ENCODE data around the gene TBC1D20. TPM values are rescaled to one million over a fixed set of nuclear protein-coding genes. Genes with fewer than 3 reads are reported as not detected.
"Not testable (repeated sequence)": the region's sequence is repeated elsewhere in the genome, so short reads cannot be mapped to it uniquely, and the experiment has no call there.

TBC1D20 gene
- total RNA-seq, 1 donor from 2014 or later = 12.6 TPM

DNA sequence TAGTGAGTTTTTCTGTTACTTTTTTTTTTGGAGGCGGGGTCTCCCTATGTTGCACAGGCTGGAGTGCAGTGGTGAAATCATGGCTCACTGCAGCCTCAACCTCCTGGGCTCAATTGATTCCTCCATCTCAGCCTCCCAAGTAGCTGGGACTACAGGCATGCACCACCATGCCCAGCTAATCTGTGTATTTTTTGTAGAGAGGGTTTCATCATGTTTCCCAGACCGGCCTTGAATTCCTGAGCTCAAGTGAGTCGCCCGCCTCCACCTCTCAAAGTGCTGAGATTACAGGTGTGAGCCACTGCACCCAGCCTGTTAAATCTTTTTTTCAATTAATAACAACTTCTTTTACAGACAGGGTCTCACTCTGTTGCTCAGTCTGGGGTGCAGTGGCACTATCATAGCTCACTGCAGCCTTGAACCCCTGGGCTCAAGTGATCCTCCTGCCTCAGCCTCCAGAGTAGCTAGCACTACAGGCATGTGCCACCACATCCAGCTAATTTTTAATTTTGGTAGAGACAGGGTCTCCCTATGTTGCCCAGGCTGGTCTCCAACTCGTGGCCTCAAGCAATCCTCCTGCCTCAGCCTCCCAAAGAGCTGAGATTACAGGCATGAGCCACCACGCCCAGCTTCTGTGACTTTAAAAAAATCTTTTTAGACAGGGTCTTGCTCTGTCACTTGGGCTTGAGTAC is 14.4 kb upstream of the TBC1D20 start:
- not testable (repeated sequence) for FAIRE-seq; DNase-seq (ENCODE audit: low spot score in 2 of 2)

DNA sequence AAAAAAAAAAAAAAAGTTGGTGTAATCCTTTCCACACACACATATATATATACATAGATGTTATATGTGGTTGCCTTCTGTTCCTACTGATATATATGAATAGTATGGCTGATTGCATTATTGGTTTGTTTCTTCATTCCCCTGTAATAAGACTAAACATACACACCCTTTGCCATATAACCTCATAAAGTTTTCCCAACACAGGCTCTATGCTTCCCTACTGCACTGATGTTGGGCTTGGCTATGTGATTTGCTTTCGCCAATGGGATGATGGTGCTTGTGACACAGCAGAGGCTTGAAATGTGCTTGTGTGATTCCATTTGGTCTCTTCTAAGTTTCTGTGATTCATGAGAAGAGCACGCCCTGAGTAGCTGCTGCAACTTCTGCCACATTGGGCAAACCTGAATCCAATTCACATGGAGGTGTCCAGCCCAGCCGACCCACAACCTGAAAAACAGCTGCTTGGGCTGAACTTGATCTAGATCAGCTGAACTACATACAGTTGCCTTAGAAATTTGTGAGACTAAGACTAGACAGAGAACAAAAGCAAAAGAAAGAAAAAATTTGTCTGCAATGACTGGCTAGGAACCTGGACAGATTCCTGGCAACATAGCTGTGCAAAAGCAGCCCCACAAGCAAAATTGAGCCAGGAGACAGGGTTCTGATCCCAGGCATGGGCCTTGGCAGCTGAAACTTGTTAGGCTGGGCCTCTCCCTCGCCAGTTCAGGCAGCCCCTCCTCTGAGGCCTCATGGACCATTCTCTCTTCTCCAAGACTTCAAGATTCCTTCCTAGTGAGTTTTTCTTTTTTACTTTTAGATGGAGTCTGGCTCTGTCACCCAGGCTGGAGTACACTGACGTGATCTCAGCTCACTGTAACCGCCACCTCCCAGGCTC is 13.4 kb upstream of the TBC1D20 start:
- DNase-seq (ENCODE audit: low spot score in 2 of 2) (no peak), FAIRE-seq (no peak)

DNA sequence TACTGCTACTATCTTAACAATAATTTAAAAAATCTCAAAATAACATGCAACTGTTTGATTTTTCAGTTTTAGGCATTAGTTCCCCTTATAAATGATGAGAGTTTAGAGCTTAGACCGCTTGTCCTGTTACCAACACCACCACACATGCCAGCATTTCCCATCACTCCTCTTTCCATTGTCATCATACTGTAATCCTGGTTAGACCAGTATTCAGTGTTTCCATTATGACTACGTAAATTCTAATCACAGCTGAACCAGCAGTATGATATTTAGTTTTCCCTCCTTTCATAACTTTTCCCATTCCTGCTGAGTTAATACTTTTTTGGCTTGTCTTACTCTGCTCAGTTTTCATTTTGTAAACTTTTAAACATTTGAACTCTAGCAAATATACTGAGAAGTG is 12.2 kb upstream of the TBC1D20 start:
- no peak for DNase-seq (ENCODE audit: low spot score in 2 of 2)
- FAIRE-seq = no peak

DNA sequence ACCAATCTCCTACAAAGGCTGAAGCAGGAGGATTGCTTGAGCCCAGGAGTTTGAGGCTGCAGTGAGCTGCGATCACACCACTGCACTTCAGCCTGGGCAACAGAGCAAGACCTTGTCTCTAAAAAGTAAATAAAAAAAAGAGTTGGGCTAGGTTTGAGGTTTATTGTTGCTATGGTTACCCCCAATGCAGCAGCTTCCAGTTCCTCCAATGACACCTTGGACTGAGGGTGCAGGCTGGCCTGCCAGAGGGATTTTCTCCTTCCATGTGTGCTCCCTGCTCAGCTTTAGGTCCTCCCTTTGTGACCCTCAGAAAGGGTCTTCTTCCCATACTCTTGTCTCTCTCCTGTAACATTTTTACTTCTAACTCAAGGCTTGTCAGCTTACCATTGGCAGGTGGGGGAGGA is 10.6 kb upstream of the TBC1D20 start:
- no peak for FAIRE-seq
- no peak for DNase-seq (ENCODE audit: low spot score in 2 of 2)

DNA sequence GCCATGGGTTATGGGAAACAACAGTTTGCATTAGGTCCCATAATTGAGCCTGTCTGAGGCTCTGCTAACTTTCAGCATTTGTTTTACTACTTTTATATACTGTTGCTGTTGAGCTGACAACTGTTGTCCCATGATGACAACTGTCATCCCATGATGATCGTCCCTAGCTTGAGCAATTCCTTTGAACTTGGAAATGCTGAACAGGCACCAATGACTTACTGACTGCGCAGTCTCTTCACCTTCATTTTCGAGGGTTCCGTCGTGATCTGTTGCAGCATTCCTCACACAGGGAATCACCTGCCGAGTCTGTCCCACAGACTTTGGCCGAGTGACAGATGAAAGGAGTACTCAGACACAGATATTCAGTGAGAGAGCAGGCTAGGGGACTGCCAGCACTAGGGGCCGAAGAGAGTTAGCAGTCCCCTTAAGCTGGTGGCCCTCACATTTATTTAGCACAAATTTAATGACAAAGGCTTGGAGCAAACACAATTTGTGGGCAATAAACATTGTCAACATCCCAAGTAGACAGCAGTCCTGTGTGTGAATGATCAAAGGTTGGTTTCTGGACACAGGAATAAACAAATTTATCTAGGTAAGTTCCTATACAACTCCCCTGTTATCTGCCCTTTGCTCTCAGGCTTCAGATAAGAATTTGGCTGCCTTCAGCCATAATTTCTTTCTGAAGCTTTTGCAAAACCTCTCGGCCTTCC is 10.0 kb upstream of the TBC1D20 start:
- FAIRE-seq = no peak
- no peak for DNase-seq (ENCODE audit: low spot score in 2 of 2)

DNA sequence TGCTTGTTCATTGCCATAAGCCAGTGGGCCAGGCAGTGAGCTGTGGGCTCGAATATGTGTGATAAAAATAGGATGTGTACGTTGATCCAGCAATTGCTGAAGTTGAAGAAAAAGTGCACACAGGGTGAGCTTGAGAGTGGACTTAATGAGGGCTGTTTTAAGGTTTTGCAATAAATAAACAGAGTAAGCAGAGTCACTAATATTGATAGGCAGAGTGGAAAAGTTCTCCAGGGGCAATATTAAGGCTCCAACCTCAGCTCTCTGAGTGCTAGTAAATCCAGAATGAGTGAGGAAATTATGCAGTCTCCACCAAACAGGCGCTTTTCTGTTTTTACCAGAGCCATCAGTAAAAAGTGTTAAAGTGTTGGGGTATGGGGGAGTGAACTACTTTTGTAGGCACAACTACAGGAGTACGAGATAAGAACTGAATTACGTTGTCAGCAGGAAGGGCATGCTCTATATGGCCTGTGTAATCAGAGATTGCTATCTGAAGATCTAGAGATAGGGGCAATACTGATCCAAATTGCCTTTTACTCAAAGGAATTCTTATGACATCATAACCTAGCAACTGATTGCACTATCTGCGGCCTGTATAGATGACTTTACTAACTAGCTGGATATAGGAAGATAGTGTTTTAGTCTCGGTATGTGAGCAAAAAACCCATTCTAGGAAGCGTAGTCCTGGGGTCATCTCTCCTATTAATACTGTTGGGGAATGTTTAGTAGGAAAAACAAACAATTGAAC is 7.6 kb upstream of the TBC1D20 start:
- DNase-seq (ENCODE audit: low spot score in 2 of 2) = no peak
- FAIRE-seq = no peak

DNA sequence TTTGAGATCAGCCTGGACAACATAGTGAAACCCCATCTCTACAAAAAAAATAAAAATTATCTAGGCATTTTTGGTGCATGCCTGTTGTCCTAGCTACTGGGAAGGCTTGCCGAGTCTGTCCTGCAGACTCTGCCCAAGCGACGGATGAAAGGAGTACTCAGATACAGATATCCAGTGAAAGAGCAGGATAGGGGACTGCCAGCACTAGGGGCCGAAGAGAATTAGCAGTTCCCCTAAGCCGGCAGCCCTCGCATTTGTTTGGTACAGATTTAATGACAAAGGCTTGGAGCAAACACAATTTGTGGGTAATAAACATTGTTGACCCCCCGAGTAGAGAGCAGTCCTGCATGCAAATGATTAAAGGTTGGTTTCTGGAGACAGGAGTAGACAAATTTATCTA is 5.4 kb upstream of the TBC1D20 start:
- no peak for FAIRE-seq
- no peak for DNase-seq (ENCODE audit: low spot score in 2 of 2)

DNA sequence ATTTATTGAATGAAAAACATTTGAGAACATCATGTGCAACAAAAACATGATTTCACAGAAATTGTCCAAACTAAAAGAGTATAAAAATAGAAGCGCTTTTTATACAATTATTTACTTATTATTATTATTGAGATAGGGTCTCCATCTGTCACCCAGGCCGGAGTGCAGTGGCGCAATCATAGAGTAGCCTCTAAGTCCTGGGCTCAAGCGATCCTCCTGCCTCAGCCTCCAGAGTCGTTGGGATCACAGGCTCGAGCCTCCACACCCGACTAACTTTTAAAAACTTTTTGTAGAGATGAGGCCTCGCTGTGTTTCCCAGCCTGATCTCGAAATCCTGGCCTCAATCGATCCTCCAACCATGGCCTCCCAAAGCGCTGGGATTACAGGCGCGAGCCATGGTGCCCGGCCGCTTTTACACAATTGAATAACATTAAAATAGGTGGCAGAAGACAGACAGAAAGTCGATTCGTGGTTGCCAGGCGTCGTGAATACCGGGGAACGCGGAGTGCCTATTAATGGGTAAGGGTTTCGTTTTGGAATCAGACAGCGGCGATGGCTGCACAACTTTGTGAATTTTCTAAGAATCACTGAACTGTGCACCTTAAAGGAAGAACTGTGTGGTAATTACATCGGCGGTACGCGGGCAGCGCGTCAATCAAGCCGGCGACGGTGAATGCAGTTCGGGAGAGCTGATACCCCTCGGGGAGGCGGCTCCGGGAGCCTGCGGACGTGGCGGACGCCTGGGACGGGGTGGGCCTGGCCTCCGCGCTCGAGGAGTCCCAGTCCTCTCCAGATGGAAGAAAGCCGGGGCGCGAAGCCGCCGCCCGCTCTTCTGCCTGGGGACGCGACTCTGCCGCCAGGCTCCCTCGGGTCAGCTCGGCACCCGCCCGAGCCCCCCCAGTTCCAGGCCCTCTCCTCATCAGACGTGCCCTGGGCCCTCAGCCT is 807 bp downstream of the TBC1D20 start:
- FAIRE-seq (no peak), DNase-seq (ENCODE audit: low spot score in 2 of 2) (peak in 1 of 2 donors; percentile 63)

DNA sequence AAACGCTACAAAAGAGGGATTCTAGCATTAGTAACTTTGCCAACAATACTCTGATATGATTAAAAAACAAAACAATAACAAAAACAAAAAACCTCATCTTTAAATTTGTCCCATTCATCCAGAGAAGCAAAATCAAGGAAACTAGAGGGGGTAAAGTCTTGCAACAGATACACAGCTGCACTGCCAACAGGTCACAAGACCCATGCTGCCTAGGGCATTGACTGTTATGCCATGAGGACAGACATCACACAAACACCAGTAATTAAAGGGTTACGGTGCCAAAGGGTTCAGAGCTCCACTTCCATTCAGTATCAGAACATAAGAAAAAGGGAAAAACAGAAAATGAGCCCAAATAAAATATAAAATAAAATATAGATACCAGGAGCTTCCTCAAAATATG is 1.6 kb downstream of the TBC1D20 start:
- DNase-seq (ENCODE audit: low spot score in 2 of 2) = no peak
- FAIRE-seq = no peak

DNA sequence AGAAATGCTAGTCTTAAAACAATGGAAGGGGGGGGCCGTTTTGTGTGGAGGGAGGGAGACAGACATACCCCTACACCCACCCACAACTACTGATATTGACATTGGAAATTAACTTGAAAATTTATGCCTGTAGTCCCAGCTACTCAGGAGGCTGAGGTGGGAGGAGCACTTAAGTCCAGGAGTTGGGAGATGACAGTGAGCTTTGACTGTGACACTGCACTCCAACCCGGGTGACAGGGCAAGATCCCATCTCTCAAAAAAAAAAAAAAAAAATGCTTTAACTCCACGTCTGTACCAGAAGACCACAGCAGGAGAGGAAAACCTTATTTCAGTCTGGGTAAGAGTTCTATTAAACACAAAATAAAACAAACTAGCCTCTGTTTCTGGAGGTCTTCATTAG is 2.2 kb downstream of the TBC1D20 start:
- FAIRE-seq = no peak
- no peak for DNase-seq (ENCODE audit: low spot score in 2 of 2)

DNA sequence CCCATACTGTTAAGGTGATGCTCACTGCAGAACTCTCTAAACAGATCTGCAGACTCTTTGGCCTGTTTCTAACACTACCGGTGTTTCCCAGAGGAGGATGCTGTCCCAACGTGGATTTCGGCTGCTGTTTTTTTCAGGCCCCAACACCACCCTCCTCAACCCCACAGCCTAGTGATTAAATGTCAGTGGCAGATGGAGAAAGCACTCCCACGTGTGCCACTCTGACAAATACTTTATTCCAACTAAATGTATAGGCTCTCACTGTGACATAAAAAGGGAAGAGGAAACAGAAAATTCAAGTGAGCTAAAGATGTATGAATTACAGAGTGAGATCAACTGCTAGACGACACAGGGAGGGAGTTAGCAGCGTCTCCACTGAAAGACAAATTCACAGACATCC is 3.6 kb downstream of the TBC1D20 start:
- DNase-seq (ENCODE audit: low spot score in 2 of 2) = no peak
- no peak for FAIRE-seq

DNA sequence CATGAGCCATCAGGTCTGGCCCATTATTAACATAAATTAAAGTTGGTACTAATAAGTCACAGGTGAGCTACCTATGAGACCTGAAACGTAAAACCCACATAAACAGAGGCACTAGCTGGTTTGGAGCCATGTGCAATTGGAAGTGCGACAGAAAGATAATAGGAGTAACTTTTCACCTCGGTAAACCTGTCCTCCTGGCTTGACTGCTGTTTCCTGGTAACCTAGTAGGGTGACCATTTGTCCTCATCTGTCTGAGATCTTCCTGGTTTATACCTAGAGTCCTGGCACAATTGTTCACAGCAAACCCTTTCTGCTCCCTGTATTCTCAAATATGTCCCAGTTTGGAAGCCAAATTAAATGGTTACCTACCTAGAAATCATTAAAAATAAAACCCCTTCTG is 7.4 kb downstream of the TBC1D20 start:
- FAIRE-seq = no peak

DNA sequence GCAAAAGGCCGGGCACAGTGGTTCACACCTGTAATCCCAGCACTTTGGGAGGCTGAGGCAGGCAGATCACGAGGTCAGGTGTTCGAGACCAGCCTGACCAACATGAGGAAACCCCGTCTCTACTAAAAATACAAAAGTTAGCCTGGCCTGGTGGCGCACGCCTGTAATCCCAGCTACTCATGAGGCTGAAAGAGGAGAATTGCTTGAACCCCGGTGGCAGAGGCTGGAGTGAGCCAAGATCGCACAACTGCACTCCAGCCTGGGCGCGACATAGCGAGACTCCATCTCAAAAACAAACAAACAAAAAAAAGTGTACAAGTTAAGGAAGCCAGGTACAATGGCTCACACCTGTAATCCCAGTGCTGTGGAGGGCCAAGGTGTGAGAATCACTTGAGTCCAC is 10.3 kb downstream of the TBC1D20 start:
- not testable (repeated sequence) for FAIRE-seq; DNase-seq (ENCODE audit: low spot score in 2 of 2)

More for the DNA sequence above, 7.4 kb downstream of the TBC1D20 start:
- DNase-seq (ENCODE audit: low spot score in 2 of 2) = no peak

DNA sequence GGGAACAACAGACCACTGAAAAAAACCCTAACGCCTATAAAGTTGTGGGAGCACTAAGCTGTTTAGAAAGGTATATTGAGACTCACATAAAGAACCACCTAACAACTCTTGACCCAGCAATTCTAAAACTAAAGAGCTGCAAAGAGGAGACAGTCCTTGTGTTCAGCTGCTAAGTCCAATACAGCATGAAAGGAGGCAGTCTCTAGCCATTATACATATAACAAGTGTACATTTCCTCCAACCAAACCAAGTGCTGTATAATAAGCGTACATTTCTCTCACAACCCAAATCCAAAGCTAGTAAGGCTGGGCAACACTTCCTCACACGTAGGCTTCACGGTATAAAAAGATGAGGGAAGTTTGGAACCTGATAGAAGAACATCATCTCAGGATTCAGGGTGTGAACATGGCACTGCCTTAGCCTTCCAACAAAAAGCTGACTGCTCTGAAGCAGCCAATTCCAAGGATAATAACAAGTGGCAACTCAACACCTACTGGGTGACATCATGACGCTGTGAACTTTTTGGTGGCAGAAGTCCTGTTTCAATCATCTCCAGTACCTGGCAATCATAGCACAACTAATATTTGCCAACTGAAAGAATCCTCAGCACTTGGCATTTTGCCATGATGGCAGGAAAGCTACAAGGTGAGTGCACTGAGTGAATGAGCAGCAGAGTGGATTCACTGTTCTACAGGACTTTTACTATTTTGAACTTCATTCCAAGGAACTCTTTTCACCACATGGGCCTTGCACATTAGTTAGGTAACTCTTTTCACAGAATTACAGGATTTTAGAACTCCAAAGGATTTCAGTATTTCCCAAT is 16.6 kb downstream of the TBC1D20 start:
- FAIRE-seq = no peak
- DNase-seq (ENCODE audit: low spot score in 2 of 2) = no peak

DNA sequence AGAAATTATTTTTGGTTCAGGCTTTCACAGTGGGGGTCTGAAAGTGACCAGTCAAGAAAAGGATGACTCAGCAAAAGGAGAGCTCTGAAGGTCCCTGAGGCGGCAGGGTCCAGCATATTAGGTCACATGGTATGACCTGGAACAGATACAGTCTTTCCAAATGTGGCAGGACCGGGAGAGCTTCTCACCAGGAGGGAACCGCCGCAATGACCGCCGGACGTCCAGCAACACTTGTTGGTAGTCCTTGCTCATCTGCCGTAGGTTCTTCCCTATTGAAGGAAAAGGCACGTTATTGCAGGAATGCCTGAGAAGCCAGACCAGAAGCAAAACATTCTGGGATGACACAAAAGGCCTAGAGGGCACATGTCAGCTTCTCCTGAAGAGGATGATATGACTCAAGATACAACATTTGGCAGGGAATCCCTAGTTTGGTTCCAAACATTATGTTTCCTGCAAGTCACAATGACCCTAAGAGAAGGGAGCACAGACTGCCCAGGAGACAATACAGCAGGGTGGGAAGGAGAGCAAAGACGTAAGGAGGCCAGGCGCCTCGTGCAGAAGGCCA is 17.4 kb downstream of the TBC1D20 start:
- FAIRE-seq (no peak), DNase-seq (ENCODE audit: low spot score in 2 of 2) (peak in 1 of 2 donors; percentile 32)

DNA sequence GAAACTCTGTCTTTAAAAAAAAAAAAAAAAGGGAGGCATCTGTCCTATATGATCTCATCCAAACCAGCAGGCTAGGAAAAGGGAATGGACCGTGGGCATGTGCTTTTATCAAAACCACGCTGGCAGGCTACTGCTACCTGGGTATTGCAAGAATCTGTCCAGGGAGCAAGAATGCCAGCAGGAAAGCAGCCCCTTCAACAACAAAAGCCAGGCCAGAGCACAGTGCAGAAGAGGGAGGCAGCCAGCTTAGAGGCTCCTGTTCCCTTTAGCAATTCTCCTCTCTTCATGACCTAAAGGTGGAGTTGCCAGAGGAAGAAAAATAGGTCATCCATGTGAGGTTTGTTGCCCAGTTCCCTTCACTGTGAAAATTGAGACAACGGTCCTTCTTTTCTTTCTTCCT is 18.2 kb downstream of the TBC1D20 start:
- DNase-seq (ENCODE audit: low spot score in 2 of 2) (no peak), FAIRE-seq (no peak)

DNA sequence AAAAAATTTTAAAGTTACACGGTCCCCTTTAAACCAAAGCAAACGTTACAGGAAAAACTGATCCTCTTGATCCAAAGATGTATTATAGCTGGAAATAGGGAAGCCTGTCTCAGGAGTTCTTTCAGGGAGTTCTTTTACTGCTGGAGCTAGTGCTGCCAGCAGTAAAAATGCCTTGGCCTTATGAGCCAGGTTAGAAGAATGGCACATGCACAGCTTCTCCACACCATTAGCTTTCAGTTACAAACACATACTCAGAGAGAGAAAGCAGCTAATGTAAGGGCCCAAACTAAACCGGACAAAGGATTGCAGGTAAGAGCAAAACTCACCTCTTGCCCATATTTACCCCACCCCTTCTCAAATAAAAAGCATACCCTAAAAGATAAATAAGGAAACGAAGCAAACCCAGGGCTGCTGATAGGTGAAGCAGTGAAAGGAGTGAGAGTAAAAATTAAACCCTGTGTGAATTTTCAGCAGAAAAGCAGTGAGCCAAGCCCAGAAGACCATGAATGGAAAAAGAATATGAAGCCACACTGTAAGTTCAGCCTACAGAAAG is 19.0 kb downstream of the TBC1D20 start:
- FAIRE-seq (no peak), DNase-seq (ENCODE audit: low spot score in 2 of 2) (no peak)

DNA sequence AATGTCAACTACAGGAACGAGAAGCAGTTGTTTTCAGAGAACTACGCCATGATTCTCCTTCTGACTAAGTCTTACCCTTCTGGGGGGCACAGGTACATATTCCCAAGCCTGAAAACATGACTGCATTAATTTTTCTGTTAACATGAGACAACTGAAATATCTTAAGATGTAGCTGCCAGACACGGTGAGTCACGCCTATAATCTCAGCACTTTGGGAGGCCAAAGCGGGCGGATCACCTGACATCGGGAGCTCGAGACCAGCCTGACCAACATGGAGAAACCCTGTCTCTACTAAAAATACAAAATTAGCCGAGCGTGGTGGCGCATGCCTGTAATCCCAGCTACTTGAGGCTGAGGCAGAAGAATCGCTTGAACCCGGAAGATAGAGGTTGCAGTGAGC is 21.7 kb downstream of the TBC1D20 start:
- FAIRE-seq = no peak
- DNase-seq (ENCODE audit: low spot score in 2 of 2) = no peak

Data from frontal cortex (tissue), 4 donors.